Panc1 (cell line): Measurements from ENCODE around the gene CMTM6.

Experiments used
- POLR2AphosphoS5 ChIP-seq: IDR thresholded peaks from 2 replicates; pipeline ENCODE4 v1.6.1; 2012; ENCODE audit warnings: mild to moderate bottlenecking, low read depth, low read length, moderate library complexity
- SIN3A ChIP-seq: IDR thresholded peaks from 2 replicates; pipeline ENCODE4 v1.6.1; 2012; ENCODE audit warnings: low read depth, mild to moderate bottlenecking, low read length, moderate library complexity, borderline replicate concordance; ENCODE audit not compliant: insufficient read depth
- TCF7L2 ChIP-seq: IDR thresholded peaks from 2 replicates; pipeline ENCODE4 v1.6.1; 2011; ENCODE audit warnings: mild to moderate bottlenecking, low read depth, low read length, inconsistent platforms
- TF ChIP-seq, protein P1 (sequence below): fragments of 450-650 bp; IDR thresholded peaks from 2 replicates; pipeline ENCODE4 v1.5.1; 2017; ENCODE audit warnings: mild to moderate bottlenecking
- TF ChIP-seq, protein P2 (sequence below), 2 experiments: IDR thresholded peaks; 2 replicates each; pipeline ENCODE4 v1.6.1; 2011 to 2012; ENCODE audit warnings: low read depth in 2 of 2, control low read depth in 1 of 2, low read length in 1 of 2, mild to moderate bottlenecking in 1 of 2, moderate library complexity in 1 of 2; ENCODE audit not compliant: insufficient read depth in 1 of 2

DNA sequence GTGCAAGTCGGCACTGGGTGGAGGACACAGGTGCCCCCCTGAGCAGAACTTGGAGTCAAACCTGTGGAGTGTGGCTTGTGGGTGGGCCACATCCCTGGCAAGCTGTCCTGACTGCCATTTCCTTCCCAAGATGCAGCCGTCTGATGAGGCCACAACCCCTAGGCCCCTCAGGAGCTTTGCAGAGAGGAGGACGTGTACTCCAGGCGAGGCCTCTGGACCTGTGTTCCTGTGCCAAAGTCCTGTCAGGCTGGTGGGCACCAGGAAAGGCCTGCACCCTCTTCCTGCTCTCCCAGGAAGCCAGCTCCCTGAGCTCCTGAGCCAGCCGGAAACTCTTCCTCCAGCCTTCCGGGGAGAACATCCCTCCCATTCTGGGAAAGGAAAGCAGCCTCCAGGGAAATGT is 48.5 kb downstream of the CMTM6 start:
- TF ChIP-seq, protein P1, sequence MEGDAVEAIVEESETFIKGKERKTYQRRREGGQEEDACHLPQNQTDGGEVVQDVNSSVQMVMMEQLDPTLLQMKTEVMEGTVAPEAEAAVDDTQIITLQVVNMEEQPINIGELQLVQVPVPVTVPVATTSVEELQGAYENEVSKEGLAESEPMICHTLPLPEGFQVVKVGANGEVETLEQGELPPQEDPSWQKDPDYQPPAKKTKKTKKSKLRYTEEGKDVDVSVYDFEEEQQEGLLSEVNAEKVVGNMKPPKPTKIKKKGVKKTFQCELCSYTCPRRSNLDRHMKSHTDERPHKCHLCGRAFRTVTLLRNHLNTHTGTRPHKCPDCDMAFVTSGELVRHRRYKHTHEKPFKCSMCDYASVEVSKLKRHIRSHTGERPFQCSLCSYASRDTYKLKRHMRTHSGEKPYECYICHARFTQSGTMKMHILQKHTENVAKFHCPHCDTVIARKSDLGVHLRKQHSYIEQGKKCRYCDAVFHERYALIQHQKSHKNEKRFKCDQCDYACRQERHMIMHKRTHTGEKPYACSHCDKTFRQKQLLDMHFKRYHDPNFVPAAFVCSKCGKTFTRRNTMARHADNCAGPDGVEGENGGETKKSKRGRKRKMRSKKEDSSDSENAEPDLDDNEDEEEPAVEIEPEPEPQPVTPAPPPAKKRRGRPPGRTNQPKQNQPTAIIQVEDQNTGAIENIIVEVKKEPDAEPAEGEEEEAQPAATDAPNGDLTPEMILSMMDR, result no peak
- TF ChIP-seq POLR2AphosphoS5, result no peak
- no peak for TF ChIP-seq SIN3A
- TF ChIP-seq, protein P2, sequence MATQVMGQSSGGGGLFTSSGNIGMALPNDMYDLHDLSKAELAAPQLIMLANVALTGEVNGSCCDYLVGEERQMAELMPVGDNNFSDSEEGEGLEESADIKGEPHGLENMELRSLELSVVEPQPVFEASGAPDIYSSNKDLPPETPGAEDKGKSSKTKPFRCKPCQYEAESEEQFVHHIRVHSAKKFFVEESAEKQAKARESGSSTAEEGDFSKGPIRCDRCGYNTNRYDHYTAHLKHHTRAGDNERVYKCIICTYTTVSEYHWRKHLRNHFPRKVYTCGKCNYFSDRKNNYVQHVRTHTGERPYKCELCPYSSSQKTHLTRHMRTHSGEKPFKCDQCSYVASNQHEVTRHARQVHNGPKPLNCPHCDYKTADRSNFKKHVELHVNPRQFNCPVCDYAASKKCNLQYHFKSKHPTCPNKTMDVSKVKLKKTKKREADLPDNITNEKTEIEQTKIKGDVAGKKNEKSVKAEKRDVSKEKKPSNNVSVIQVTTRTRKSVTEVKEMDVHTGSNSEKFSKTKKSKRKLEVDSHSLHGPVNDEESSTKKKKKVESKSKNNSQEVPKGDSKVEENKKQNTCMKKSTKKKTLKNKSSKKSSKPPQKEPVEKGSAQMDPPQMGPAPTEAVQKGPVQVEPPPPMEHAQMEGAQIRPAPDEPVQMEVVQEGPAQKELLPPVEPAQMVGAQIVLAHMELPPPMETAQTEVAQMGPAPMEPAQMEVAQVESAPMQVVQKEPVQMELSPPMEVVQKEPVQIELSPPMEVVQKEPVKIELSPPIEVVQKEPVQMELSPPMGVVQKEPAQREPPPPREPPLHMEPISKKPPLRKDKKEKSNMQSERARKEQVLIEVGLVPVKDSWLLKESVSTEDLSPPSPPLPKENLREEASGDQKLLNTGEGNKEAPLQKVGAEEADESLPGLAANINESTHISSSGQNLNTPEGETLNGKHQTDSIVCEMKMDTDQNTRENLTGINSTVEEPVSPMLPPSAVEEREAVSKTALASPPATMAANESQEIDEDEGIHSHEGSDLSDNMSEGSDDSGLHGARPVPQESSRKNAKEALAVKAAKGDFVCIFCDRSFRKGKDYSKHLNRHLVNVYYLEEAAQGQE (IDR thresholded peaks at IDR 0.05; ENCODE audit: insufficient read depth in 1 of 2, low read depth in 2 of 2, low read length in 1 of 2), result no peak
- no peak for TF ChIP-seq TCF7L2
